Trophoblast cell (in vitro differentiated cells and primary cell): Measurements from ENCODE around the gene ENPP6.

Source experiments
- DNase-seq, 2 donors: peaks; one replicate each; pipeline ENCODE4 v3.0.0-alpha.2; 2016
- H2AFZ ChIP-seq: 2 replicates; pipeline ENCODE4 v1.6.1; 2013; ENCODE audit warnings: low read length, moderate library complexity, mild to moderate bottlenecking; ENCODE audit not compliant: insufficient read depth, poor library complexity
- H2AK5ac ChIP-seq: 2 replicates; pipeline ENCODE4 v1.6.1; 2013; ENCODE audit warnings: mild to moderate bottlenecking, low read length
- H2BK120ac ChIP-seq: 2 replicates; pipeline ENCODE4 v1.6.1; 2013; ENCODE audit warnings: low read length, mild to moderate bottlenecking, moderate library complexity; ENCODE audit not compliant: insufficient read depth, poor library complexity
- H2BK12ac ChIP-seq: 2 replicates; pipeline ENCODE4 v1.6.1; 2013; ENCODE audit warnings: mild to moderate bottlenecking, low read length, moderate library complexity
- H2BK5ac ChIP-seq: 2 replicates; pipeline ENCODE4 v1.6.1; 2013; ENCODE audit warnings: low read length, low read depth, moderate library complexity, mild to moderate bottlenecking; ENCODE audit not compliant: poor library complexity
- H3K14ac ChIP-seq: 2 replicates; pipeline ENCODE4 v1.6.1; 2013; ENCODE audit warnings: mild to moderate bottlenecking, low read length
- H3K18ac ChIP-seq: 2 replicates; pipeline ENCODE4 v1.6.1; 2013; ENCODE audit warnings: mild to moderate bottlenecking, low read length
- H3K23ac ChIP-seq: 2 replicates; pipeline ENCODE4 v1.6.1; 2013; ENCODE audit warnings: low read length
- H3K27ac ChIP-seq: 2 replicates; pipeline ENCODE4 v1.5.1; 2013; ENCODE audit warnings: low read depth, mild to moderate bottlenecking, inconsistent platforms, low read length, moderate library complexity
- H3K27me3 ChIP-seq: 2 replicates; pipeline ENCODE4 v1.6.1; 2013; ENCODE audit warnings: inconsistent platforms, mild to moderate bottlenecking, low read length, moderate library complexity; ENCODE audit not compliant: insufficient read depth
- H3K36me3 ChIP-seq, 2 experiments: 1 replicate in 1 of 2; 2 replicates in 1 of 2; pipeline ENCODE4 v1.6.1; 2013; ENCODE audit warnings: low read length in 2 of 2, mild to moderate bottlenecking in 2 of 2, moderate library complexity in 1 of 2; ENCODE audit not compliant: insufficient read depth in 2 of 2, control insufficient read depth in 1 of 2
- H3K4ac ChIP-seq: 2 replicates; pipeline ENCODE4 v1.6.1; 2013; ENCODE audit warnings: low read depth, mild to moderate bottlenecking, low read length, moderate library complexity
- H3K4me1 ChIP-seq, 2 experiments: 1 replicate in 1 of 2; 2 replicates in 1 of 2; pipeline ENCODE4 v1.6.1; 2013; ENCODE audit warnings: low read length in 2 of 2, mild to moderate bottlenecking in 2 of 2, moderate library complexity in 1 of 2; ENCODE audit not compliant: insufficient read depth in 2 of 2, control insufficient read depth in 1 of 2
- H3K4me2 ChIP-seq: 2 replicates; pipeline ENCODE4 v1.6.1; 2013; ENCODE audit warnings: inconsistent platforms, mild to moderate bottlenecking, low read length, moderate library complexity
- H3K4me3 ChIP-seq: 2 replicates; pipeline ENCODE4 v1.5.1; 2013; ENCODE audit warnings: mild to moderate bottlenecking, low read depth, low read length, inconsistent platforms
- H3K79me1 ChIP-seq: one replicate; pipeline ENCODE4 v1.6.1; 2013; ENCODE audit warnings: low read length
- H3K79me2 ChIP-seq: 2 replicates; pipeline ENCODE4 v1.6.1; 2013; ENCODE audit warnings: low read length, mild to moderate bottlenecking; ENCODE audit not compliant: control insufficient read depth, insufficient read depth, poor library complexity
- H3K9ac ChIP-seq: 2 replicates; pipeline ENCODE4 v1.6.1; 2013; ENCODE audit warnings: mild to moderate bottlenecking, low read length
- H3K9me3 ChIP-seq: 2 replicates; pipeline ENCODE4 v1.6.1; 2013; ENCODE audit warnings: low read depth, mild to moderate bottlenecking, control low read depth, inconsistent platforms, low read length; ENCODE audit not compliant: insufficient read depth
- H4K12ac ChIP-seq: 2 replicates; pipeline ENCODE4 v1.6.1; 2013; ENCODE audit warnings: low read depth, mild to moderate bottlenecking, low read length, moderate library complexity
- H4K8ac ChIP-seq: 2 replicates; pipeline ENCODE4 v1.6.1; 2013; ENCODE audit warnings: low read depth, mild to moderate bottlenecking, low read length, moderate library complexity
- H4K91ac ChIP-seq: one replicate; pipeline ENCODE4 v1.6.1; 2013; ENCODE audit warnings: low read depth, mild to moderate bottlenecking, low read length, moderate library complexity
- WGBS: extraction: QIAGEN DNeasy Blood & Tissue Kit; methylation state at CpG from one replicate; pipeline ENCODE4 v1.1.7; 2013; ENCODE audit warnings: missing lambda C conversion rate; ENCODE audit not compliant: insufficient read length, insufficient coverage; ENCODE audit errors: extremely low coverage; 5-methylcytosine and 5-hydroxymethylcytosine counted together

The ENPP6 gene

DNA sequence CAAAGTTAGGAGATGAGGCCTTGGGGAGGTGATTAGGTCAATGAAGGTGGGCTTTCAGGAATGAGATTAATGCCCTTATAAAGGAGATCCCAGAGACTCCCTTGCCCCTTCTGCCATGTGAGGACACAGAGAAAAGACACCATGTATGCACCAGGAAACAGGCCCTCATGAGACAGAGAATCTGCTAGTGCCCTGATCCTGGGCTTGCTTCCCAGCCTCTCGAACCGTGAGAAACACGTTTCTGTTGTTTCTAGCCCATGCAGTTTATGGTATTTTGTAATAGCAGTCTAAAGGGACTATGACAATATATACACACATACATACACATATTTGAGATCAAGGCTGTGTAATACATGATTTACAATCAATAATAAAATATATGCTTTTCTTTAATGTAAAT, 41.4 kb upstream of the ENPP6 start:
- Histone ChIP-seq H4K8ac (no peak overlapping the region), H3K4ac (no peak overlapping the region), H3K4me3 (no peak overlapping the region), H2AFZ (no peak overlapping the region), H3K4me1 (no peaks in the 10 kb centered on the region), H2BK12ac (no peak overlapping the region), H3K14ac (no peak overlapping the region), H2BK120ac (no peak overlapping the region), H4K12ac (no peak overlapping the region), H3K79me1 (no peaks in the 10 kb centered on the region), H3K18ac (no peak overlapping the region), H3K4me2 (no peak overlapping the region), H3K79me2 (no peaks in the 10 kb centered on the region), H2AK5ac (no peak overlapping the region), H3K23ac (no peak overlapping the region), H3K27me3 (no peaks in the 10 kb centered on the region), H3K9me3 (no peaks in the 10 kb centered on the region), H2BK5ac (no peak overlapping the region), H3K36me3 (no peaks in the 10 kb centered on the region), H4K91ac (no peak overlapping the region), H3K9ac (no peak overlapping the region), H3K27ac (no peak overlapping the region)
- no CpG with 5 or more reads among the region's 3 CpGs for WGBS
- DNase-seq: peak in 1 of 2 donors; percentile 97

DNA sequence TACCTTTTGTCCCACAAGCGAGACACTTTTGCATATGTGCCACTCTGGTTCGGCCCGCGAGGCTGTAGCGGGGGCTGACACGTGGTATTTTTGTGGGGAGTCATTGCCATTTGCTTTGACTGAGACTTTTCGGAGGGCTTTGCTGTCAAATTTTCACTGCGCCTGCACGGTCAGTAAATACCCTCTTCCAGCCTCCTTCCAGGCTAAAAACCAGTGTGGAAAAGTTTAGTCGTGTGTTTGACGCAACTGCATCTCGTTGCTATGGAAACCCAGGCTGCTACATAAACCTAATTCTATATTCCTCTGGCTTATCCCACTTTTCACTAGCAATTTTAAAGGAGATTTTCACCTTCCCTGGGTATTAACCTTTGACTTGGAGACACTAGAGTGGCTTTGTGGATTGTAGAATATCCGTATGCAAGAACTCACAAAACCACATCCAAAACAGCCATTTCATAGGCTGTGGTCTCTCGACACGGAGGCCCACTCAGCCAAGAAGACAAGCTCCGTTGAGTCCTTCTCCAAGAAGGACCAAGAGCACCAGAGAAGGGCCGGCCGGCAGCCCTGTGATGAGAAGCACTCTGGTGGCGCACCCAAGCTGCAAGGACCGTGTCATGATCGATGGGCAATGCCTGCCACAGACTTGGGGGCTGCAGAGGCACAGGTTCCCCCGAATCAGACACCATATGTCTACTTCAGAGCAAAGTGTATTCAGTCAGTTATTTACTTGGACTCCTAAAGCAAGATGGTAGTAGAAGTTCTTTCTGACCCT, 38.4 kb upstream of the ENPP6 start:
- WGBS: no CpG with 5 or more reads among the region's 22 CpGs
- H2BK12ac ChIP-seq: no peak overlapping the region
- H4K8ac ChIP-seq: no peak overlapping the region
- no peak overlapping the region for H3K4me2 ChIP-seq
- no peaks in the 10 kb centered on the region for H3K27me3 ChIP-seq
- no peak overlapping the region for H3K9ac ChIP-seq
- H3K18ac ChIP-seq: no peak overlapping the region
- H2AK5ac ChIP-seq: no peak overlapping the region
- no peaks in the 10 kb centered on the region for H3K79me2 ChIP-seq
- H4K91ac ChIP-seq: no peak overlapping the region
- no peak overlapping the region for H3K27ac ChIP-seq
- H4K12ac ChIP-seq: no peak overlapping the region
- no peak overlapping the region for H3K23ac ChIP-seq
- no peak overlapping the region for H2AFZ ChIP-seq
- H2BK5ac ChIP-seq: no peak overlapping the region
- H2BK120ac ChIP-seq: no peak overlapping the region
- no peak overlapping the region for H3K4me3 ChIP-seq
- H3K79me1 ChIP-seq: no peaks in the 10 kb centered on the region
- peak in 1 of 2 donors; percentile 60 for DNase-seq
- H3K4me1 ChIP-seq: no peaks in the 10 kb centered on the region
- peaks cover 7% of the 10 kb centered on the region for H3K9me3 ChIP-seq
- H3K36me3 ChIP-seq: no peaks in the 10 kb centered on the region
- no peak overlapping the region for H3K14ac ChIP-seq
- no peak overlapping the region for H3K4ac ChIP-seq

GRCh38 chr4:184255361-184255760, 37.7 kb upstream of the ENPP6 start:
- no peaks in the 10 kb centered on the region for H3K27me3 ChIP-seq
- no peak overlapping the region for H3K18ac ChIP-seq
- H3K4ac ChIP-seq: no peak overlapping the region
- H3K9ac ChIP-seq: no peak overlapping the region
- H4K12ac ChIP-seq: no peak overlapping the region
- H3K4me1 ChIP-seq: no peaks in the 10 kb centered on the region
- H2BK120ac ChIP-seq: no peak overlapping the region
- no peaks in the 10 kb centered on the region for H3K79me2 ChIP-seq
- no peak overlapping the region for H4K91ac ChIP-seq
- no peak overlapping the region for H4K8ac ChIP-seq
- no peak overlapping the region for H2BK5ac ChIP-seq
- whole genome bisulfite sequencing: no CpG with 5 or more reads among the region's 4 CpGs
- no peak overlapping the region for H2AK5ac ChIP-seq
- H3K14ac ChIP-seq: no peak overlapping the region
- peaks cover 7% of the 10 kb centered on the region for H3K9me3 ChIP-seq
- no peak overlapping the region for H3K4me2 ChIP-seq
- DNase-seq: no peak
- no peaks in the 10 kb centered on the region for H3K79me1 ChIP-seq
- H2AFZ ChIP-seq: no peak overlapping the region
- no peak overlapping the region for H3K23ac ChIP-seq
- no peaks in the 10 kb centered on the region for H3K36me3 ChIP-seq
- peak overlapping the region; percentile 25 for H2BK12ac ChIP-seq
- no peak overlapping the region for H3K4me3 ChIP-seq
- no peak overlapping the region for H3K27ac ChIP-seq

DNA sequence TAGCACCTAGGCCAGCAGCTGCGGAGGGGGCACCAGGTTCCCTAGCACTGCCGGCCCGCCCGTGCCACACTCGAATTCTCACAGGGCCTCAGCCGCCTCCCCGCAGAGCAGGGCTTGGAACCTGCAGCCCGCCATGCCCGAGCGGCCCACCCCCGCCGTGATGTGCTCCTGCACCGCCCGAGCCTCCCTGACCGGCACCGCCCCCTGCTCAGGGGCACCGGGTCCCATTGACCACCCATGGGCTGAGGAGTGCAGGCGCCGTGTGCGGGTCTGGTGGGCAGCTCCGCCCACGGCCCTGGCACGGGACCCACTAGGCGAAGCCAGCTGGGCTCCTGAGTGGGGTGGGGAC, 35.4 kb upstream of the ENPP6 start:
- Histone ChIP-seq H2AK5ac (no peak overlapping the region), H3K14ac (no peak overlapping the region), H2BK120ac (no peak overlapping the region), H3K4ac (no peak overlapping the region), H3K27ac (no peak overlapping the region), H2BK5ac (no peak overlapping the region), H3K79me2 (no peaks in the 10 kb centered on the region), H3K4me2 (no peak overlapping the region), H3K23ac (no peak overlapping the region), H3K4me3 (no peak overlapping the region), H2BK12ac (no peak overlapping the region), H4K12ac (no peak overlapping the region), H3K79me1 (peaks cover 3% of the 10 kb centered on the region), H3K18ac (no peak overlapping the region), H3K36me3 (no peaks in the 10 kb centered on the region), H3K9ac (no peak overlapping the region), H4K8ac (no peak overlapping the region), H3K4me1 (no peaks in the 10 kb centered on the region), H3K9me3 (peaks cover 7% of the 10 kb centered on the region), H4K91ac (no peak overlapping the region), H3K27me3 (no peaks in the 10 kb centered on the region), H2AFZ (no peak overlapping the region)
- WGBS: no CpG with 5 or more reads among the region's 24 CpGs
- no peak for DNase-seq
